LHCN-M2 (cell line): ENCODE results near the gene CIZ1. TPM values are rescaled to one million over a fixed set of nuclear protein-coding genes. Genes with fewer than 3 reads are reported as not detected.

Experiments
- DNase-seq: peaks from one replicate; pipeline ENCODE4 v3.0.0-alpha.2; 2012; ENCODE audit warnings: low read depth
- total RNA-seq: library from RNA; depleted of rRNA; stranded (reverse); fragments of >200 nt; gene quantifications from 2 replicates; pipeline ENCODE4 v1.2.3, GENCODE V29; 2014

Gene CIZ1
- total RNA-seq, 1 experiment from 2014 or later = 57.0 TPM

DNA sequence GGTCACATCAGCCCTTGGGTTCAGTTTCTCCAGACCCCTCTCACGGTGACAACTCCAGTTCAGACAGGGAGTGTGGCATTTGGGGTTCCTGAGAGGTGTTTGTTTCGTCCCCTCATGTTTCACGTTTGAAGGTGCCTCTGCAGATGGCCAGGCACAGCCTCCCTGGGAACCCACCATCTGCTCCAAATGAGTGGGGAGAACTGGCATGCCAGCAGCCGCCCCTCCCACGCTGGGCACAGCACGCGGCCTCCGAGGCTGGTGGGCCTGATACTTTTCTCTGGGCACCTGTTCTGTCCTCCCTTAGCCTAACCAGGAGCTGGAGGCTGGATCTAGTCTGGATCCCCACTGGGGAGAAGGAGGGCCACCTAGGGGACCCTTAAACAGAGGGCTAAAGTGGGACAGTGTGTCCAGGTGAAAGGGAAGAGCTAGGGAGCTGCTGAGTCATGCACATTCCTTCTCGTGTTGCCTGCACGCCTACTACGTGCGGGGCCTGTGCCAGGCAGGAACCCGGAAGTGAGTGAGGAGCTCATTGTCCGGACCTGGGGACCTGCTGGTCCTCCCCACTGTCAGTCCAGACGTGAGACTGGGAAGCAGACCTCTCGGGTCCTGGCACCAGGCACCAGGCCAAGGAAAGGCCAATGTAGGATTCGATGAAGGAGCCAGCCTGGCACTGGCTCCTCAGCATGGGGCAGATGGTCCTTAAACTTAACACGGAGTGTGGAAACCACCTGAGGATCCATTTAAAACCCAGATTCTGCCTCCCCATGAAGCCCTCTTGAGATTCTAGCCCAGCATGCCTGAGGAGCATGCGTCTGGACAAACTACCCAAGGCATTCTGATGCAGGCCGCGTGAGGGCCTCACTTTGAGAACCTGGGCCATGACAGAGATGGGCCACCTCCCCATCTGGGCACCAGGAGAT lies 23.5 kb upstream of the CIZ1 start:
- no peak for DNase-seq

GRCh38 chr9:128213746-128214497 lies 22.6 kb upstream of the CIZ1 start:
- DNase-seq = no peak

DNA sequence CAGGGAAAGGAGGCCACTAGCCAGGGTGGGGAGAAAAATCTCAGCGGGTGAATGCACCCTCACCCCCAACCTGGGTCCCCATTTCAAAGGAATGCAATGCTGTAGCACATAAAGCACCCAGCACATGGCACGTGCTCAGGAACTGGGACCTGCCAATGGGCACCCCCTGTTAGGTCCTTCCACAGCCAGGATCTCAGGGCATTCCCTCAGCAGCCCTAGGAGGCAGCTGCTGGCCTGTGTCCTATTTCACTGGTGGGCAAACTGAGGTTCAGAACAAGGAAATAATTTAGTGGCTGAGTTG lies 20.6 kb upstream of the CIZ1 start:
- DNase-seq = no peak

DNA sequence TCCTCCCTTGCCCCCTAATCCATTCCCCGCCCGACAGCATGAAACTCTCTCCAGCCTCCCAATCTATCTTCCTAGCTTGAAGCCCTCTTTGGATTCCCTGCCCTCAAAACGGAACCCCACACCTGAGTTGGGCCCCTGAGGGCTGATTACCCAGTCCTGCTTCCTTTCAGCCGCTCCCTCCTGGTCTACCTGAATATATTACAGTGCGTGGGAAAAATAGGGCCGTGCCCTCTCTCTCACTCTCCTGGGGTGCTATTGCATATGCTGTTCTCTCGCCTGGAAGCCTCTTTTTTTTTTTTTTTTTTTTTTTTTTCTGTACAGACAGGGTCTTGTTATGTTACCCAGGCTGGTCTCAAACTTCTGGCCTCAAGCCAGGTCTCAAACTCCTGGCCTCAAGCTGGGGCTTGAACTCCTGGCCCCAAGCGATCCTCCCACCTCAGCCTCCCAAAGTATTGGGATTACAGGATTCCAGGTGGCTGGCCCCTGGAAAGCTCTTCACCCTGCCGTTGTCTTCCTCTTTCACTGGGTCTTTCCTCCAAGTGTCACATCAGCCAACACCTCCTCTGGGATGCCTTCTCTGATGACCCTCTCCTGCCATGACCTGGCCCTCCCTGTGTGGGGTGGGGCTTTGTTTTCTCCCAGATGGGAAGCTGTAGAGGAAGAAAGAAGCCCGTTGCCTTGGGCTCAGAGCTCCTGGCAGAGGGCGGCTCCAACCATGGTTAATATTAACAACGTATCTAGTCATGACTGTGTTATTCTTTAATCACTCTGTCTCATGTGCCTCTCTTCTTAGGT lies 20.0 kb upstream of the CIZ1 start:
- DNase-seq = no peak

DNA sequence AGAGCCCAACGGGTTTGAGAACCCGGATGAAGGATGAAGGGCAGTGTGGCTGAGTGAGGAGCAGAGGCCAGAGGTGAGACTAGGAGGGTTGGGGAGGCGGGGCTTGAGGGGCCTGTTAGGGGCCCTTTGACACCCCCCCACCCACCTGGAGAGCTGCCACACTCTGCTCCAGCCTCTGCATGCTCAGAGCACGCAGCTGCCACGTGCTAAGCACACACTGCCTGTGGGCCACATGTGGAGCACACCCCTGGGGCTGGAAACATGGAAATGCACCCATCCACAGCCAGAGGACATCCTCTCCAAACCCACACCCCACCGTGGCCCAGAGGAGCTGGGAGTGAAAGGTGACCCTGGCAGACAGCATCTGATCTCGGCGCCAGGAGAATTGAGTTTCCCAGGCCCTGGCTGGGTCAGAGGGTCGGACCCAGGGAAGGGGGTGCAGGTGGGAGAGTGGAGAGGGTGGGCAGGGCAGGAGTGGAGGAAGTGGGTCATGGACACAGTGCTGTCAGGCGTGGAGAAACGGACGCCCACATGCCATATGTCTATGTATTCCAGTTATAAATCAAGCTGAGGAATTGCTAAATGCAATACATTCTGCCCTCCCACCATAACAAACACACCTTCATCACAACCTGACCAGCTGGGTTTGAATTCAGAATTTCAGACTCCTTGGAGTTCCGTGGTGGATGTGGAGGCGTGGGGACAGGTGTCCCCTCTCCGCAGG lies 17.7 kb upstream of the CIZ1 start:
- no peak for DNase-seq

DNA sequence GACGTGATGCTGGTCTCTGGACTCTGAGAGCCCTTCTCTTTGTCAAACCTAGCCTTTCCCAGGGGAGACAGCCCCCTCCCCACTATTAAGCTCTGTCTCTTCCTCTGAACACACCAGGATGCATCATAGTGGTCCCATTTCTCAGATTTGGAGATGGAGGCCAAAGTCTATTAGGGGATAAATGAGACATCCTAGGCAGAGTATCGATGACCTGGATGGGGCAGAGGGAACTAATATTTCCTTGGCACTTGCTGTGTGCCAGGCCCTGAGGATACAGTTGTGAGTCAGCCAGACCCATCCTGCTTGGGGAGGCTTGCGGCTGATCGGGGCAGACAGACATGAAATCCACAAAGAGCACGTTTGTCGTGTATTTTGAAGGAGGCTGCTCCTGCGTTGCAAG lies 17.0 kb upstream of the CIZ1 start:
- no peak for DNase-seq

GRCh38 chr9:128206916-128207910 lies 15.8 kb upstream of the CIZ1 start:
- DNase-seq = no peak

DNA sequence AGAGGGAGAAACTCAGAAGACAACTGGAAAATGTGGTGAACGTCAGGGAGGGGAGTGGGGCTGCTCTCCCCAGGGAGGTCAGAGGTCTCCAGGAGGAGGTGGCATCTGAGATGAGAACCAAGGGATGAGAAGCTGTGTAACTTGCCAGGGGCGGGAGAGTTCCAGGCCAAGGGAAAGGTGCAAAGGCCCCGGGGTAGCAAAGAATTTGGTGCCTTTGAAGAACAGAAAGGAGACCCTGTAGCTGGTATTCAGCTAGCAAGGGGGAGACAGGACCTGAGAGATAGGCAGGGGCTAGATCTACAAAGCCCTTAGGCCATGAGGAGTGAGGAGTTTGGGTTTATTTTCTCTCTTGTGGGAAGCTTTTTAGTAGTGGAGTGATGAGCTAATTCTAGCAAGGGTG lies 15.1 kb upstream of the CIZ1 start:
- DNase-seq = no peak

DNA sequence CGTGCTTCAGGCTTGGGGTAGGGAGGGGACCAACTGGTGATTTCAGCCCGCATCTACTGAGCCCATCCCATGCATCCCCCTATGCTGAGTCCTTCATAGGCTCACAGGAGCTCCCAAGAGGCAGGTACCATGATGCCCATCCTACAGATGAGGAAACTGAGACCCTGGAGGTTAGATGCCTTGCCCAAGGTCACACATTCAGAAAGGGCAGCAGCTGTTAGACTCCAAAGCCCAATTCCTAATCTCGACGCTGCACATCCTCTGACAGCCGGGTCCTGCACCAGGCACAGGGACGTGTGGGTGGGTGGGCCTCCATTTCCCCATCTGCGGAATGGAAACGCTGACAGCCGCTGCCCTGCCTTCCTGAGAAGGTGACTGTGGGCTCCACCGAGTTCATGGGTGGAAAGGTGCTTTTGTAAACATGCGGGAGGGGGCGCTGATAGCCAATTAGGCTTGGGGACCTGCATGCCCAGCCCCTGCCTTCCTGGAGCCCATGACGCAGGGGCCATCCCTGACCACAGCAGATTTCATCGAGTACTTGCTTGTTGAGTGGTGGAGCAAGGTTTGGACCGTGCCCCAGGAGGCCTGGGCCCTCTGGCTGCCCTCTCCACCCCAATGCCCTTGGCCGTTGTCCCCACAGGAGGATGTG lies 14.0 kb upstream of the CIZ1 start:
- DNase-seq = no peak

DNA sequence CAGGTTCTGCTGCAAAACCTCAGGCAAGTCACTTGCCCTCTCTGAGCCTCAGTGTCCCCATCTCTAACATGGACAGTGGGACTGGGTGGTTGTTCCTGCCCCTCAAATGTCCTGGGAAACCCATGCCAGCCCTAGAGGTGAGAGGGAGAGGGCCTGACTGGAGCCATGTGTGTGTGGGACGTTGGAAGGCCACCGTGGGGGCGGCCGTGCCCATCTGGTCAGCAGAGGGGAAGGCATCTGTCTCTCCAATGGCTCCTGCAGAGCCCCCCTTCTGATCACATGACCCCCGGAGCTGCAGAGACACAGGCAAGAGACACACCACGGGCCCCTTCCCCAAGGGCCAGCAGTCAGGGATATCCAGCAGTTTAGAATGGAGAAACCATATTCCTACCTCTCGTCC lies 13.5 kb upstream of the CIZ1 start:
- no peak for DNase-seq

GRCh38 chr9:128203707-128204551 lies 12.6 kb upstream of the CIZ1 start:
- DNase-seq = peak; percentile 21

GRCh38 chr9:128203024-128203706 lies 11.8 kb upstream of the CIZ1 start, which contains the start of gene DNM1:
Gene DNM1, plus strand, starts transcription at chr9:128203379. Its CDS starts 92 bp downstream, at chr9:128203471.
- peak; percentile 32 for DNase-seq

DNA sequence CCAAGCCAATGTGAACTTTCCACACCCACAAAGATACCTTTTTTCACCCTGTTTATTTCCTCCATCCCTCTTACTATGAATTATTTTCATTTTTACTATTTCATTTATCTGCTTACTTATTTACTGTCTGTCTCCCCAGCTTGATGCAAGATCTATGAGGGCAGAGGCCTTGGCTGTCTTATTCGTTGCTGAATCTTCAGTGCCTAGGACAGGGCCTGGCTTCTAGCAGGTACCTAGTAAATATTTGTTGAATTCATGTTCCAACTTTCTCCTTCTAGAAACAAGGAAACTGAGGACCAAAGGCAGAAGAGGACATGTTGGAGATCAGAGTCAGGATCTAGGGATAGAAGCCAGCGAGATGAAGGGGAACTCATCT lies 11.3 kb upstream of the CIZ1 start:
- DNase-seq = no peak

DNA sequence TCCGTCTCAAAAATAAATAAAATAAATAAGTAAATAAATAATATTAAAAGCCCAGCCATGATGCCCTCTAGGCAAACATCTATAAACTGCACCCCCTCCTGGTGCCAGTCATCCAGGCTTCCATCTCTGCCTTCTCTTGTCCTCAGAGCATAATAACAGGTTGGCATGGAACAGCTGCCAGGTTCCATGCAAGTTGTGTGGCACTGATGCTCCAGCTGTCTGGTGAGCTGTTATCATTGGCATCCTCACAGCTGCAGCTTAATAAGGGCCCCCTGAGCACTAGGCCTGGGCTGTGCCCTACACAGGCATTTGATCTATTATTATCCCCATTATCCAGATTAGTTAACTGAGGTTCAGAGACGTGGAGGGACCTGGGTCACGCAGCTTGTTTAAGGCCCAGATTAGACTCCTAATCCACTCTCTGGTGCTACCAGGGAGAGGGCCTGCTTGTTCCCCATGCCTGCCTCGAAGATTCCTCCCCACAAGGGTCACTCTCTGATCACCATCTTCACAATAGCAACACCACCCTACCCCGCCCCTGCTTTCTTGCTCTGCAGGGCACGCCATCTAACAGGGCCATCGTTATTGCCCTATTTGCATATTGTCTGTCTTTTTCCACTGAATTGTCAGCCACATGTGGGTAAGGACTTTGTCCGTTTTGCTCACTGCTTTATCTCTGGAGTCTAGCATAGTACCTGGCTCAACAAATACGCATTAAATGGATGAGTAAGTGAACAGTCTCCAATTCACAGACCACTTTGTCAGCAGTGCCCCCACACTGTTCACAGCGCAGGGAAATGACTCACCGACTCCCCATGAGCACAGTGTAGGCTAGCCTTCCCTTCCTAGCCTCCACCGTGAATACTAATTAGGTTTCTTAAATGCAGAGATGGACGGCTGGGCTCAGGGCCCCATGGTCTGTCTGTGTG lies 10.3 kb upstream of the CIZ1 start:
- peak; percentile 73 for DNase-seq

GRCh38 chr9:128193469-128194096 lies 2.2 kb upstream of the CIZ1 start:
- no peak for DNase-seq

GRCh38 chr9:128192601-128193371 lies 1.4 kb upstream of the CIZ1 start:
- no peak for DNase-seq
